ENCODE results near the gene SMYD2.

SMYD2 gene

GRCh38 chr1:214303141-214303930 lies 22.4 kb downstream of the SMYD2 start:
- no peak for DNase-seq (ENCODE audit: low read depth)

GRCh38 chr1:214305164-214305751 lies 24.3 kb downstream of the SMYD2 start:
- DNase-seq (ENCODE audit: low read depth), result no peak

GRCh38 chr1:214306269-214306668 lies 25.3 kb downstream of the SMYD2 start:
- no peak for DNase-seq (ENCODE audit: low read depth)

GRCh38 chr1:214310010-214310409 lies 29.1 kb downstream of the SMYD2 start:
- DNase-seq (ENCODE audit: low read depth), result no peak

- DNase-seq (ENCODE audit: low read depth), result no peak
Measured at GRCh38 chr1:214310777-214311690, 30.1 kb downstream of the SMYD2 start.

- no peak for DNase-seq (ENCODE audit: low read depth)
Measured at GRCh38 chr1:214312530-214313051, 31.6 kb downstream of the SMYD2 start.

GRCh38 chr1:214314178-214314843 lies 33.4 kb downstream of the SMYD2 start:
- DNase-seq (ENCODE audit: low read depth), result no peak

- DNase-seq (ENCODE audit: low read depth), result no peak
Measured at GRCh38 chr1:214316593-214316992, 35.6 kb downstream of the SMYD2 start.

GRCh38 chr1:214317300-214317699 lies 36.3 kb downstream of the SMYD2 start:
- no peak for DNase-seq (ENCODE audit: low read depth)

- DNase-seq (ENCODE audit: low read depth), result no peak
Measured at GRCh38 chr1:214317734-214318133, 36.8 kb downstream of the SMYD2 start.

- peak; percentile 21 for DNase-seq (ENCODE audit: low read depth)
Measured at GRCh38 chr1:214318356-214318755, 37.4 kb downstream of the SMYD2 start.

- no peak for DNase-seq (ENCODE audit: low read depth)
Measured at GRCh38 chr1:214318956-214319736, 38.2 kb downstream of the SMYD2 start.

- DNase-seq (ENCODE audit: low read depth), result no peak
Measured at GRCh38 chr1:214319938-214320337, 39.0 kb downstream of the SMYD2 start.

GRCh38 chr1:214321705-214322453 lies 40.9 kb downstream of the SMYD2 start:
- no peak for DNase-seq (ENCODE audit: low read depth)

- no peak for DNase-seq (ENCODE audit: low read depth)
Measured at GRCh38 chr1:214324896-214325800, 44.2 kb downstream of the SMYD2 start.

GRCh38 chr1:214326406-214326805 lies 45.4 kb downstream of the SMYD2 start:
- no peak for DNase-seq (ENCODE audit: low read depth)

GRCh38 chr1:214327514-214327913 lies 46.6 kb downstream of the SMYD2 start:
- DNase-seq (ENCODE audit: low read depth), result no peak

GRCh38 chr1:214328770-214329469 lies 48.0 kb downstream of the SMYD2 start:
- peak; percentile 70 for DNase-seq (ENCODE audit: low read depth)
